NOMO-1 (cell line): ENCODE results near the gene TPD52L2.
"Not testable (repeated sequence)": the region's sequence is repeated elsewhere in the genome, so short reads cannot be mapped to it uniquely, and the experiment has no call there.

Experiments
- DNase-seq, 2 experiments: peaks; one replicate each; lab custom pipeline; 2025; ENCODE audit not compliant: unreplicated experiment in 2 of 2; lab: John Stamatoyannopoulos, UW

TPD52L2 gene

GRCh38 chr20:63929071-63929470 is 64.0 kb downstream of the TPD52L2 start:
- DNase-seq: no peak

- DNase-seq: not testable (repeated sequence)
Measured at GRCh38 chr20:63929473-63929883, 64.4 kb downstream of the TPD52L2 start.

- DNase-seq: no peak
Measured at GRCh38 chr20:63930971-63931553, 66.0 kb downstream of the TPD52L2 start.

GRCh38 chr20:63931735-63932134 is 66.7 kb downstream of the TPD52L2 start:
- no peak for DNase-seq

- no peak for DNase-seq
Measured at GRCh38 chr20:63932606-63933160, 67.6 kb downstream of the TPD52L2 start.

GRCh38 chr20:63933646-63934045 is 68.6 kb downstream of the TPD52L2 start:
- no peak for DNase-seq

GRCh38 chr20:63934271-63935068 is 69.4 kb downstream of the TPD52L2 start:
- no peak for DNase-seq

- DNase-seq: no peak
Measured at GRCh38 chr20:63935447-63935846, 70.4 kb downstream of the TPD52L2 start.

- no peak for DNase-seq
Measured at GRCh38 chr20:63937596-63937995, 72.5 kb downstream of the TPD52L2 start.

- no peak for DNase-seq
Measured at GRCh38 chr20:63939061-63939935, 74.2 kb downstream of the TPD52L2 start.

GRCh38 chr20:63940071-63940471 is 75.0 kb downstream of the TPD52L2 start:
- no peak for DNase-seq

GRCh38 chr20:63940472-63941266 is 75.6 kb downstream of the TPD52L2 start:
- DNase-seq: no peak
